Transverse colon (tissue), 4 donors: Measurements from ENCODE around the gene FHOD1.

ENCODE experiments used
- CTCF ChIP-seq, 5 experiments: fragments of 200-600 bp in 3 of 5; fragments of 450-650 bp in 2 of 5; sonication (generic) in 3 of 5; IDR thresholded peaks; 1 replicate in 2 of 5; 2 replicates in 3 of 5; pipeline ENCODE4 v1.5.1; 2016 to 2017; ENCODE audit warnings: antibody characterized with exemption in 5 of 5, inconsistent platforms in 3 of 5, mild to moderate bottlenecking in 2 of 5, moderate library complexity in 1 of 5
- POLR2A ChIP-seq: fragments of 450-650 bp; IDR thresholded peaks from one replicate; pipeline ENCODE4 v1.6.1; 2016; ENCODE audit warnings: antibody characterized with exemption, mild to moderate bottlenecking, moderate library complexity
- POLR2AphosphoS5 ChIP-seq, 3 donors: sonication (generic); formaldehyde crosslinking; IDR thresholded peaks; one replicate each; pipeline ENCODE4 v1.6.1; 2016; ENCODE audit warnings: antibody characterized with exemption in 3 of 3

GRCh38 chr16:67294938-67295361 lies 47.7 kb upstream of the FHOD1 start:
- no peak for TF ChIP-seq POLR2AphosphoS5 (IDR thresholded peaks at IDR 0.05)
- TF ChIP-seq CTCF (IDR thresholded peaks at IDR 0.05), result no peak
- no peak for TF ChIP-seq POLR2A
